Aortic smooth muscle cell (primary cell): Measurements from ENCODE around the gene KRT2. TPM values are rescaled to one million over a fixed set of nuclear protein-coding genes. Genes with fewer than 3 reads are reported as not detected.

Experiments
- total RNA-seq: library from RNA; depleted of rRNA; stranded (reverse); fragments of >200 nt; gene quantifications from 2 replicates; pipeline ENCODE4 v1.2.3, GENCODE V29; 2014

The KRT2 gene
- total RNA-seq = not detected in 2 replicates

GRCh38 chr12:52651726-52652261, at the start of gene KRT2:
Gene KRT2 (minus strand): TSS chr12:52652211. CDS start chr12:52652142, 69 bp downstream.

GRCh38 chr12:52680363-52680762, 28.4 kb upstream of the KRT2 start, which contains the start of gene KRT1:
Gene KRT1 (minus strand): TSS chr12:52680407. CDS start chr12:52680348, 59 bp downstream.

GRCh38 chr12:52618216-52618615, 33.8 kb downstream of the KRT2 start, which contains the start of gene KRT73:
Gene KRT73 (minus strand): TSS chr12:52618559. CDS start chr12:52618524, 35 bp downstream.

GRCh38 chr12:52600941-52601481, 51.0 kb downstream of the KRT2 start, which contains the start of gene KRT72:
Gene KRT72 (minus strand): TSS chr12:52601463. CDS start chr12:52601452, 11 bp downstream.

Other genes with a start within 250 kb of the KRT2 start
- gene KRT82, start 245.9 kb downstream of the KRT2 start, total RNA-seq = not detected in 2 replicates
- not detected in 2 replicates for gene KRT75, start 217.8 kb downstream of the KRT2 start, total RNA-seq
- not detected in 2 replicates for gene KRT6B, start 200.1 kb downstream of the KRT2 start, total RNA-seq
- gene KRT6C, start 178.4 kb downstream of the KRT2 start, total RNA-seq = not detected in 2 replicates
- gene KRT6A, start 159.0 kb downstream of the KRT2 start, total RNA-seq = 0.19 and 0.66 TPM in 2 replicates
- gene KRT5, start 131.8 kb downstream of the KRT2 start, total RNA-seq = 0.44 and 0.53 TPM in 2 replicates
- not detected in 2 replicates for gene KRT71, start 99.1 kb downstream of the KRT2 start, total RNA-seq
- gene KRT74, start 78.4 kb downstream of the KRT2 start, total RNA-seq = not detected in 2 replicates
- gene KRT72, start 50.7 kb downstream of the KRT2 start, total RNA-seq = not detected in 2 replicates
- not detected in 2 replicates for gene KRT73, start 33.7 kb downstream of the KRT2 start, total RNA-seq
- not detected in 2 replicates for gene KRT1, start 28.2 kb upstream of the KRT2 start, total RNA-seq
- gene KRT77, start 51.3 kb upstream of the KRT2 start, total RNA-seq = not detected in 2 replicates
- gene KRT76, start 125.1 kb upstream of the KRT2 start, total RNA-seq = not detected in 2 replicates
- gene KRT3, start 143.9 kb upstream of the KRT2 start, total RNA-seq = not detected in 2 replicates
- gene KRT4, start 161.9 kb upstream of the KRT2 start, total RNA-seq = not detected in 2 replicates
- not detected in 2 replicates for gene KRT79, start 182.1 kb upstream of the KRT2 start, total RNA-seq
- not detected in 2 replicates for gene KRT78, start 196.8 kb upstream of the KRT2 start, total RNA-seq